Measurements from ENCODE around the gene RGS8. TPM values are rescaled to one million over a fixed set of nuclear protein-coding genes. Genes with fewer than 3 reads are reported as not detected.

RGS8 gene, protein sequence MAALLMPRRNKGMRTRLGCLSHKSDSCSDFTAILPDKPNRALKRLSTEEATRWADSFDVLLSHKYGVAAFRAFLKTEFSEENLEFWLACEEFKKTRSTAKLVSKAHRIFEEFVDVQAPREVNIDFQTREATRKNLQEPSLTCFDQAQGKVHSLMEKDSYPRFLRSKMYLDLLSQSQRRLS
- under 0.01 TPM in 1 of 2 replicates, not detected in the other for total RNA-seq

DNA sequence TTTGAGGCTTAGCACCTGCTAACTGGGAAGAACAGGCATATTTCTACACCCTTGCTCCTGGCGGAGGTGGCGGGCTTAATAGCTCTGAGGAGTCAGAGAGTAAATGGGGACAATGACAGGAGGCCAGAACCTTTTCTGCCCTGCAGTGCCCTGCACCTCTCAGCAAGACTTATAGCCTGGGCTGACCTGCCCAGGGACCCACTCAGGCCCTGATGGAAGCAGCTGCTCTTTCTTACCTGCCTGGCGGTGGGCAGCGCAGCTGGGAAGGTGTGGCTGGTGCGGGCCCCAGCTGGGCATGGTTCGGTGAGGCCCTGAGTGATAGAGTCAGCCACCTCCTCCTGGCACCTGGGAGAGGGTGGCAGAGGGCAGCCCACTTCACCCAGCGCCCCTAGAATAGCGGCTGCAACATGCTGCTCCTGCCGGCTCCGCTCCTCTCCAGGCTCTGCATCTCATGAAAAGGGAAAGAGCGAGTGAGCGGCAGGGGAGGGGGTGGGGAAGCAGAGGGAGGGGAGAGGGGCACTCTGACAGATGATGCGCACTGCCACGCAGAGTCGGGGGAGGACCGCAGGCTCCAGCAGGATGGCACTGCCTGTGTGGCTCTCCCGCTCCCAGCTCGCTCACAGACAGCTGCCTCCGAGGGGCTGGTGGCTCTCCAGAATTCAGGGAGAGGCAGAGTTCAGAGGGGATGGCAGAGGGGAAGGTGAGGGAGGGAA lies at the start of gene RGS8:
RGS8 (minus strand) TSS at position 472 of the 713 bp plus-strand sequence. CDS start 14,938 bp downstream, outside the sequence.

Other genes with a start within 250 kb of the RGS8 start
- not detected in 2 replicates for gene RGSL1, start 234.4 kb downstream of the RGS8 start, total RNA-seq
- gene RNASEL, start 95.3 kb downstream of the RGS8 start, total RNA-seq, result 6.6 and 9.9 TPM in 2 replicates
- 0.22 and 1.00 TPM in 2 replicates for gene RGS16, start 80.2 kb downstream of the RGS8 start, total RNA-seq
- gene NPL, start 105.2 kb upstream of the RGS8 start, total RNA-seq, result 2.0 and 2.1 TPM in 2 replicates
- 148 and 260 TPM in 2 replicates for gene DHX9, start 154.8 kb upstream of the RGS8 start, total RNA-seq

All from uterine smooth muscle cell (primary cell).